Aorta (tissue), 5 donors: ENCODE data around the gene CTNNBL1. TPM values are rescaled to one million over a fixed set of nuclear protein-coding genes. Genes with fewer than 3 reads are reported as not detected.
"Not testable (repeated sequence)": the region's sequence is repeated elsewhere in the genome, so short reads cannot be mapped to it uniquely, and the experiment has no call there.

Experiments used
- ATAC-seq: fragments of 200-7000 bp; cut with Tn5 transposase; one replicate; pipeline ENCODE4 v1.9.1; 2022; ENCODE audit warnings: moderate library complexity; ENCODE audit not compliant: low FRiP score
- DNase-seq, 2 donors: peaks; one replicate each; pipeline ENCODE4 v3.0.0-alpha.2; 2020
- H3K27ac ChIP-seq, 2 donors: one replicate each; pipeline ENCODE4 v1.5.1; 2013; ENCODE audit warnings: low read length in 2 of 2, mild to moderate bottlenecking in 2 of 2, moderate library complexity in 2 of 2, control low read depth in 1 of 2, inconsistent platforms in 1 of 2, low read depth in 1 of 2
- H3K27me3 ChIP-seq, 2 donors: one replicate each; pipeline ENCODE4 v1.6.1; 2013; ENCODE audit warnings: control low read depth in 1 of 2, low read length in 1 of 2, mild to moderate bottlenecking in 1 of 2, moderate library complexity in 1 of 2; ENCODE audit not compliant: insufficient read depth in 2 of 2, control insufficient read depth in 1 of 2
- H3K36me3 ChIP-seq, 2 donors: one replicate each; pipeline ENCODE4 v1.6.1; 2013; ENCODE audit warnings: control low read depth in 1 of 2, low read length in 1 of 2, mild to moderate bottlenecking in 1 of 2; ENCODE audit not compliant: insufficient read depth in 2 of 2, control insufficient read depth in 1 of 2
- H3K4me1 ChIP-seq, 2 donors: one replicate each; pipeline ENCODE4 v1.6.1; 2013; ENCODE audit warnings: low read length in 2 of 2, control low read depth in 1 of 2, mild to moderate bottlenecking in 1 of 2, moderate library complexity in 1 of 2; ENCODE audit not compliant: insufficient read depth in 2 of 2, control insufficient read depth in 1 of 2
- H3K4me3 ChIP-seq, 2 donors: one replicate each; pipeline ENCODE4 v1.5.1; 2013; ENCODE audit warnings: low read length in 2 of 2, control low read depth in 1 of 2, mild to moderate bottlenecking in 1 of 2
- H3K9me3 ChIP-seq: one replicate; pipeline ENCODE4 v1.6.1; 2013; ENCODE audit warnings: mild to moderate bottlenecking, low read length; ENCODE audit not compliant: control insufficient read depth
- WGBS, 2 donors: extraction: QIAGEN DNeasy Blood & Tissue Kit; methylation state at CpG; one replicate each; pipeline ENCODE4 v1.1.7; 2013; 5-methylcytosine and 5-hydroxymethylcytosine counted together
- intact Hi-C, 2 donors: fragments of 100-400 bp; cut with DNase I; formaldehyde crosslinking; loops; one replicate each; pipeline versions ENCODE4 v1.14.2 to v1.15.0; 2022
- polyA plus RNA-seq, 2 donors: library from polyadenylated mRNA; stranded (reverse); fragments of 200-250 nt; gene quantifications; one replicate each; pipeline ENCODE4 v1.2.3, GENCODE V29; 2013
- total RNA-seq, 2 donors: library from RNA; stranded (reverse); fragmentation: NEBNext Ultra II Directional; extraction: Animal tissue kit (Norgen Biotek cat#: 25700); gene quantifications; one replicate each; pipeline ENCODE4 v1.2.1, GENCODE V29; 2021
- donor health status: healthy with polysubstance abuse.
- donor health status: Bipolar disorder and iron deficiency.
- donor health status: DM: no; HTN: no; CAD: no.
- donor health status: DM: no; HTN: no; CAD: no.
- donor health status: DM: yes; HTN: yes; CAD: no.

The CTNNBL1 gene
- total and polyA plus RNA-seq, 4 donors: 42.9 to 71.2 (median 54.4) TPM

GRCh38 chr20:37657924-37658804 is 35.7 kb upstream of the CTNNBL1 start:
- H3K27ac ChIP-seq: no peak overlapping the region
- no peak for DNase-seq
- WGBS, 2 donors: 46 to 53% methylated on average over 6 of the region's 6 CpGs
- H3K9me3 ChIP-seq: no peaks in the 10 kb centered on the region
- H3K4me3 ChIP-seq: no peak overlapping the region
- no peak for ATAC-seq
- H3K36me3 ChIP-seq: no peaks in the 10 kb centered on the region
- H3K4me1 ChIP-seq: no peaks in the 10 kb centered on the region
- no peaks in the 10 kb centered on the region for H3K27me3 ChIP-seq
- intact Hi-C loops: no loop called here

DNA sequence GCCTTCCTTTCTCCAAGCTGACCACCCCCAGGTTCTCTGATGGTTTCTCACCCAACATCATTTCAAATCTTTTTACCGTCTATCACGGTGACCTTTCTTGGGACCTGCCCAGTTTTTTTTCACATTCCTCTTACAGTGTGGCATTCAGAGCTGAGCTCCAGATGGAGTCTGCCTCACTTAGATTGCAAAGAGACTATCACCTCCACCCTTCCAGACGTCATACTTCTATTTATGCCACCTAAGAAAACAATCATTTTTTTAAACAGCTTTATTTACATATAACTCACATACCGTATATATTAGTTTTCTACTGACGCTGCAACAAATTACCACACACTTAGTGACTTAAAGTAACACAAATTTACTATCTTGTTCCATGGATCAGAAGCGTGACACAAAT is 32.3 kb upstream of the CTNNBL1 start:
- ATAC-seq: no peak
- H3K9me3 ChIP-seq: no peaks in the 10 kb centered on the region
- H3K27ac ChIP-seq: no peak overlapping the region
- H3K27me3 ChIP-seq: no peaks in the 10 kb centered on the region
- H3K4me1 ChIP-seq: no peaks in the 10 kb centered on the region
- no peaks in the 10 kb centered on the region for H3K36me3 ChIP-seq
- DNase-seq: no peak
- WGBS, 2 donors: 69 to 74% methylated on average over 6 of the region's 6 CpGs
- intact Hi-C loops: no loop called here
- H3K4me3 ChIP-seq: no peak overlapping the region

DNA sequence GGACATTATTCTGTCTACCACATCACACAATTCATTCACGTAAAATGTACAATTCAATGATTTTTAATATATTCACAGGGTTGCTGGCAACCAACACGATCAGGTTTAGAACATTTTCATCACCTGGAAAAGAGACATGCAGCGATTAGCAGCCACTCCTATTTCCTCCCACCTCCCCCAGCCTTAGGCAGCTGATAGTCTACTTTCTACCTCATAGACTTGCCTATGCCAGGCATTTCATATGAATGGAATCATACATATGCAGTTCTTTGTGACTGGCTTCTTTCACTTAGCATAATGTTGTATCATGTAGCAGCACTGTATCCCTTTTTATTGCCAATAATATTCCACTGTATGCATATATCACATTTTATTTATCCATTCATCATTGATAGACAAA is 31.5 kb upstream of the CTNNBL1 start:
- H3K4me3 ChIP-seq: no peak overlapping the region
- DNase-seq (no peak), ATAC-seq (no peak)
- H3K4me1 ChIP-seq: no peaks in the 10 kb centered on the region
- WGBS, 2 donors: 55 to 59% methylated on average over 3 of the region's 3 CpGs
- H3K27me3 ChIP-seq: no peaks in the 10 kb centered on the region
- H3K36me3 ChIP-seq: no peaks in the 10 kb centered on the region
- H3K27ac ChIP-seq: no peak overlapping the region
- intact Hi-C loops: no loop called here
- no peaks in the 10 kb centered on the region for H3K9me3 ChIP-seq

DNA sequence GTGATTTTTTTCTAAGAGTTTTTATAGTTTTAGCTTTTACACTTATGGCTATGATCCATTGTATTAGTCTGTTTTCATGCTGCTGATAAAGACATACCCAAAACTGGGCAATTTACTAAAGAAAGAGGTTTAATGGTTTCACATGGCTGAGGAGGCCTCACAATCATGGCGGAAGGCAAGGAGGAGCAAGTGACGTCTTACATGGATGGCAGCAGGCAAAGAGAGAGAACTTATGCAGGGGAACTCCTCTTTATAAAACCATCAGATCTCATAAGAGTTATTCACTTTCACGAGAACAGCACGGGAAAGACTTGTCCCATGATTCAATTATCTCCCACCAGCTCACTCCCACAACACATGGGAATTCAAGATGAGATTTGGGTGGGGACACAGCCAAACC is 29.2 kb upstream of the CTNNBL1 start:
- H3K4me3 ChIP-seq, H3K27me3 ChIP-seq, H3K4me1 ChIP-seq, H3K36me3 ChIP-seq, H3K27ac ChIP-seq, intact Hi-C loops, ATAC-seq, H3K9me3 ChIP-seq, DNase-seq: not testable (repeated sequence)
- WGBS, 2 donors: 88 to 92% methylated on average over 4 of the region's 4 CpGs

- intact Hi-C loops: no loop called here
- 87 to 91% methylated on average over 9 of the region's 9 CpGs for WGBS, 2 donors
- Histone ChIP-seq H3K27ac (no peak overlapping the region), H3K36me3 (no peaks in the 10 kb centered on the region), H3K27me3 (peaks cover 0 to 2% of the 10 kb centered on the region in 2 donors), H3K4me1 (no peaks in the 10 kb centered on the region), H3K4me3 (no peak overlapping the region), H3K9me3 (no peaks in the 10 kb centered on the region)
- DNase-seq (no peak), ATAC-seq (no peak)
Observed at GRCh38 chr20:37668166-37668565, 25.7 kb upstream of the CTNNBL1 start.

GRCh38 chr20:37669062-37669772 is 24.6 kb upstream of the CTNNBL1 start:
- H3K27me3 ChIP-seq: peaks cover 0 to 2% of the 10 kb centered on the region in 2 donors
- 31 to 56% methylated on average over 2 of the region's 2 CpGs for WGBS, 2 donors
- H3K27ac ChIP-seq: no peak overlapping the region
- H3K4me3 ChIP-seq: no peak overlapping the region
- no peaks in the 10 kb centered on the region for H3K9me3 ChIP-seq
- no peak for DNase-seq
- ATAC-seq: no peak
- H3K36me3 ChIP-seq: no peaks in the 10 kb centered on the region
- intact Hi-C loops: no loop called here
- no peaks in the 10 kb centered on the region for H3K4me1 ChIP-seq

DNA sequence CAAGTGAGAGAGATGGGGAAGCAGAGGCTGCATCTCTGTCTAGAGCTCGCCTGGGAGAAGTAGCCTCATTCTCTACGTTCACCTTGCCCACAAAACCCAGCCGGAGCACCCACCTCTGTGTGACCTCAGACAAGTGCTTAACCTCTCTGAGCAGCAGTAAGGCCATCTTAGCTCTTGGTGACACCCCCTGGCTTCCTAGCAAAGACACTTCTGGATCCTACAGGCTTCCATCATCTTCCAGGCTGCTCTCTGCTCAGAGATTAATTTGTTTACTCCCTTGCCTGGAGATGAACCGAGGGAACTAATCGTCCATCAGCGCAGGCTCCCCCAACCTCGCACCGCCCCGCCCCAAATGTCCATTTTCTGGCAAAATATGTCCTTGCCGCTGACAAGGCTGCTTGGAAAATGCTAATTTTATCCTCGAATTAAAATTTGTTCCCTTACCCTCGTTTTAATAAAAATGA is 24.0 kb upstream of the CTNNBL1 start:
- H3K4me1 ChIP-seq: no peaks in the 10 kb centered on the region
- no peaks in the 10 kb centered on the region for H3K36me3 ChIP-seq
- H3K9me3 ChIP-seq: no peaks in the 10 kb centered on the region
- peaks cover 0 to 2% of the 10 kb centered on the region in 2 donors for H3K27me3 ChIP-seq
- no peak for ATAC-seq
- intact Hi-C loops: no loop called here
- no peak for DNase-seq
- WGBS, 2 donors: 53 to 56% methylated on average over 12 of the region's 12 CpGs
- no peak overlapping the region for H3K4me3 ChIP-seq
- no peak overlapping the region for H3K27ac ChIP-seq

- 8 to 14% methylated on average over 18 of the region's 18 CpGs for WGBS, 2 donors
- no peak for ATAC-seq
- no peak for DNase-seq
Observed at GRCh38 chr20:37670351-37670791, 23.5 kb upstream of the CTNNBL1 start.

More at GRCh38 chr20:37670351-37670791, 23.5 kb upstream of the CTNNBL1 start:
- H3K4me3 ChIP-seq: no peak overlapping the region
- no peak overlapping the region for H3K27ac ChIP-seq
- no peaks in the 10 kb centered on the region for H3K4me1 ChIP-seq
- no peaks in the 10 kb centered on the region for H3K36me3 ChIP-seq
- H3K9me3 ChIP-seq: no peaks in the 10 kb centered on the region
- H3K27me3 ChIP-seq: peaks cover 0 to 2% of the 10 kb centered on the region in 2 donors
- intact Hi-C loops: no loop called here
